Superior temporal gyrus (tissue), 1 donor: ENCODE data around the gene MTFR1L.

ENCODE experiments used
- DNase-seq: peaks from one replicate; pipeline ENCODE4 v3.0.0-alpha.2; 2016; ENCODE audit errors: extremely low spot score

MTFR1L gene

DNA sequence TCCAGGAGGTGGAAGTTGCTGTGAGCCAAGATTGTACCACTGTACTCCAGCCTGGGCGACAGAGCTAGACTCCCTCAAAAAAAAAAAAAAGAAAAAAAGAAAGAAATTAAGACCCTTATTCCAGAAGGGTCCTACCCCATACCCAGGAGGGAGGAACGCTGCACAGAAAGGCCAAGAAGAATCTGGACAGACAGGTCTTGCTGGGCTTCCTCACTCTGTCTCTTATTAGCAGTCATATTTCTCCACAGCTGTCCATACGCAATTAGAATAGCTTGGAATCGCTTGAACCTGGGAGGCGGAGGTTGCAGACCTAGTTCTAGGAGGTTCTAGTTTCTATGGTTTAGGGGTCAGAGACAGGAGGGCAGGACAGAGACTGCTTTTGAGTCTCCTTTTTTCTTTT lies 58.9 kb downstream of the MTFR1L start:
- no peak for DNase-seq

DNA sequence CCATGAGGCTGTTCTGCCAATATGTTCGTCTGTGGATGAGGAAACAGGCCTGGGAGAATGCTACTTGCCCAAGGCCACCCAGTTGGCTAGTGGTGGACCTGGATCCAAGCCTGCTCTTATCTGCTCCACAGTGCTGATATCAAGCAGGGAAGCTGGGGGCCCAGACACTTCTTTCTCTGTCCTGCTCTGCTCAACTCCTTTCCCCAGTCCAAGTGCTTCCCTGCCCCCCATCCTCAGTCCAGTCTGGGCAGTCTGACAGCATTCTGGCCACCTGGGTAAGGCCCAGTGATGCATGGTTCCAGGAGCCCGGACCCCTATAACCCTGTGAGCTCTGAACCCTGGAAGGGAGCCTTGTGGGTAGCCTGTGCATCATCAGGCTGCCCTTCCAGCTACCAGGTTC lies 59.9 kb downstream of the MTFR1L start:
- DNase-seq: no peak

DNA sequence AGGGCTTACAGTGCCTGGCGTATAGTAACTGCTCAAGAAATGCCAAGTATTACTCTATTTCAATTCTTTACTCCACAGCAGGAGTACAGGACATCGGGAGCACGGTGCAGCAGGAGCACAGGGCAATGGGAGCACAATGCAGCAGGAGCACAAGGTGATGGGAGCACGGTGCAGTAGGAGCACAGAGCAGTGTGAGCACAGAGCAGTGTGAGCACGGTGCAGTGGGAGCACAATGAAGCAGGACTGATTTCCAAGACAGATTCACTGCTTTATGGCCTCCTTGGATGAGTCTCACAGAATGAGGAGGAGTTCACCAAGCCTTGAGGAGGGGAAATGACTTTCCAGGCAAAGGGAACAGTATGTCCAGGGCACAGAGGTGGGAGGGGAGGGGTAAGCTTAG lies 60.8 kb downstream of the MTFR1L start:
- DNase-seq: no peak

DNA sequence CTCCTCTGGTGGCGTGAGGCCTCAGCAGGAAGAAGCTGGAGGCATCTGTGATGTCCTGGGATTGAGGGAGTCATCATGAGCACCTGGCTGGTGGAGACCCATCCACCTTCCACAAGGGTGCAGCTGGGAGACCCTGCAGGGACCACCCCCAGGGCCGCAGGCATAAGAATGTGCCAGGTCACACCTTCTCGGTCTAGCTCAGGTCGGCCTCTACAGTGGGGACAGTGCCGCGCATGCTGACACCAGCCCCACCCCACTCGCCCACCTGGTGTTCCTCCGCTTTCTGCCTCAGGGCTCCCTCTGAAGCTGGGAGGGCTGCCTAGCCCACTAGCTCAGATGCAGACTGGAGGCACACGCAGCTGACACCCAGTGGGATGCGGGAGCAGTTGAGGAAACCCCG lies 61.5 kb downstream of the MTFR1L start:
- no peak for DNase-seq
